ENCODE results near the gene EPHB2.

- TF ChIP-seq CTCF (IDR thresholded peaks at IDR 0.05; ENCODE audit: low read depth, low read length): no peak
- TF ChIP-seq, protein P1, sequence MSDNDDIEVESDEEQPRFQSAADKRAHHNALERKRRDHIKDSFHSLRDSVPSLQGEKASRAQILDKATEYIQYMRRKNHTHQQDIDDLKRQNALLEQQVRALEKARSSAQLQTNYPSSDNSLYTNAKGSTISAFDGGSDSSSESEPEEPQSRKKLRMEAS (IDR thresholded peaks at IDR 0.05; ENCODE audit: low read depth, low read length): no peak
- no peak for TF ChIP-seq POLR2A (IDR thresholded peaks at IDR 0.05; ENCODE audit: extremely low read depth, insufficient read length)
Measured at GRCh38 chr1:22827666-22828483, 117.2 kb downstream of the EPHB2 start.
